ENCODE results near the gene LAMA2.

Gene LAMA2

DNA sequence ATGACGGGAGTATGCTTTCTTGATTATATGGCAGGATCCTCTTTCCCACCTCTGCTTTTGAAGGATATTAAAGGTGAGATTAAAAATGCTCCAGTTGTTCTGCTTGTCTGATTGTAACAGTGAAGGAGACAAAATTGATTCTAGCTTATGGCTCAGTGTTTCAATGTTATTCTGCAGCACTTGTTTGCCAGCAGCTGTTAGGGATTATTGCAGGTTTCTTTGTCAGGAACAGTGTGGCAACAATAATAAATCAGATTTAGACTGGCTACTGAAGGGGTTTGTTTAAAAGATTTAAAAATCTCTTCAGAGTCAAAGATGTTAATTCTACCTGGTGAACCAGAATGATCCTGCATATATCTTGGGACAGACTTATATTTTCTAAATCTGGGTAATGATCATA is 126.9 kb downstream of the LAMA2 start:
- DNase-seq (ENCODE audit: low read depth, low spot score): no peak
- in situ Hi-C loops (cut with HindIII; ENCODE audit: low sequenced_read_pairs): no loop called here
- TF ChIP-seq, protein P1, sequence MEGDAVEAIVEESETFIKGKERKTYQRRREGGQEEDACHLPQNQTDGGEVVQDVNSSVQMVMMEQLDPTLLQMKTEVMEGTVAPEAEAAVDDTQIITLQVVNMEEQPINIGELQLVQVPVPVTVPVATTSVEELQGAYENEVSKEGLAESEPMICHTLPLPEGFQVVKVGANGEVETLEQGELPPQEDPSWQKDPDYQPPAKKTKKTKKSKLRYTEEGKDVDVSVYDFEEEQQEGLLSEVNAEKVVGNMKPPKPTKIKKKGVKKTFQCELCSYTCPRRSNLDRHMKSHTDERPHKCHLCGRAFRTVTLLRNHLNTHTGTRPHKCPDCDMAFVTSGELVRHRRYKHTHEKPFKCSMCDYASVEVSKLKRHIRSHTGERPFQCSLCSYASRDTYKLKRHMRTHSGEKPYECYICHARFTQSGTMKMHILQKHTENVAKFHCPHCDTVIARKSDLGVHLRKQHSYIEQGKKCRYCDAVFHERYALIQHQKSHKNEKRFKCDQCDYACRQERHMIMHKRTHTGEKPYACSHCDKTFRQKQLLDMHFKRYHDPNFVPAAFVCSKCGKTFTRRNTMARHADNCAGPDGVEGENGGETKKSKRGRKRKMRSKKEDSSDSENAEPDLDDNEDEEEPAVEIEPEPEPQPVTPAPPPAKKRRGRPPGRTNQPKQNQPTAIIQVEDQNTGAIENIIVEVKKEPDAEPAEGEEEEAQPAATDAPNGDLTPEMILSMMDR (IDR thresholded peaks at IDR 0.05; ENCODE audit: low read depth, low read length): no peak
- no peak overlapping the region for H3K4me3 ChIP-seq (ENCODE audit: low read depth, low read length)

DNA sequence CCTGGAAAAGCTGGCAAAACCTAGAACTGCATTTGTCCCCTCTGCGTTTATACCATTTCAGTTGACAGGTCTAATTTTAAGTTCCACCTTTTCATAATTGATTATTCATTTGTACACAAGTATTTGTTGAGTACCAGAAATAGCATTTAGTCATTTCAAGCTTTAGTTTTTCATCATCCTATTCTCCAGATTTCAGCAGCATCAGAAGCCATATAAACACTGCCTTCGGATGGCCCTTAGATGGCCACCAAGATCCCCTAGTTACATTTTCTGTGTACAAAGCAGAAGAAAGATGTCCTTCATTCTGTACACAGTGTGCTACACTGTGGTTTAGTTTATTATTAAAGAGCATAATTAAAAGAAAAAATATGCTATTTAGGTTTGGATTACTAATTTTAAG is 131.4 kb downstream of the LAMA2 start:
- in situ Hi-C loops (cut with HindIII; ENCODE audit: low sequenced_read_pairs): no loop called here
- TF ChIP-seq, protein P1 (IDR thresholded peaks at IDR 0.05; ENCODE audit: low read depth, low read length): no peak
- H3K4me3 ChIP-seq (ENCODE audit: low read depth, low read length): no peak overlapping the region
- no peak for DNase-seq (ENCODE audit: low read depth, low spot score)

DNA sequence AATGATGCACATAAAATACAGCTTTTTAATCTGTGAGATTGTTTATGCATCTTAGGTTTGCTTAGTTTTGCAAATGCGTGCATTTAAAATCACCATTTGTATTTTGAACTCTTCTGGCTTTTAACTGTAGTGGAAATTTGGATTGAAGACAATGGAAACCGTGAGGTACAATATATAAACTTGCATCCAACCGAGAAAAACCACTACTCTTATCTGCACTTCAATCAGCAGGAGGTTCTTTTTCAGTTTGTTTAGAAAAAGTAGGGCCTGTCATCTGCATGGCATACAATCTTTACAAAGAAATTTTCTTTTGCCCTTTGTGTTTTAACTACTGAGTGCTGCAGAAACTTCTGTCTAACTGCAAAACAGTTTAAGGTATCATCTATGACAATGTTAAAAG is 132.8 kb downstream of the LAMA2 start:
- peak; percentile 29 for DNase-seq (ENCODE audit: low read depth, low spot score)
- no peak overlapping the region for H3K4me3 ChIP-seq (ENCODE audit: low read depth, low read length)
- in situ Hi-C loops (cut with HindIII; ENCODE audit: low sequenced_read_pairs): no loop called here
- TF ChIP-seq, protein P1 (IDR thresholded peaks at IDR 0.05; ENCODE audit: low read depth, low read length): no peak

DNA sequence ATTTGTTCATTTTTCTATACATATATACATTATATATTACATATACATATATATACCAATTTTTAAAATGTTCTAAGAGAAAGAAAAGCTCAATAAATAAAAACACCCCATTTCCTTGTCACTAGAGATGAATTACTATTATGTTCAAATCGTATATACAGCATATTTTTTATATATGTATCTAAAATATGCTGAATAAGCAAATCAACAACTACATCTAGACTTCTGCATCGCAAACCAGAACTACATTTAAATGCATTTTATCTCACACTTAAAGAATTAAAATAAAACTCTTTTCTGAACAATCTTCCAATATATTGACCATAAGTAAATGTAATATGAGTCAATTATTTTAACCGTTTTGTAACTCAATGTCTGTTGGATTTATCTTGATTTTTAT is 133.9 kb downstream of the LAMA2 start:
- in situ Hi-C loops (cut with HindIII; ENCODE audit: low sequenced_read_pairs): no loop called here
- no peak overlapping the region for H3K4me3 ChIP-seq (ENCODE audit: low read depth, low read length)
- TF ChIP-seq, protein P1 (IDR thresholded peaks at IDR 0.05; ENCODE audit: low read depth, low read length): no peak
- DNase-seq (ENCODE audit: low read depth, low spot score): no peak

DNA sequence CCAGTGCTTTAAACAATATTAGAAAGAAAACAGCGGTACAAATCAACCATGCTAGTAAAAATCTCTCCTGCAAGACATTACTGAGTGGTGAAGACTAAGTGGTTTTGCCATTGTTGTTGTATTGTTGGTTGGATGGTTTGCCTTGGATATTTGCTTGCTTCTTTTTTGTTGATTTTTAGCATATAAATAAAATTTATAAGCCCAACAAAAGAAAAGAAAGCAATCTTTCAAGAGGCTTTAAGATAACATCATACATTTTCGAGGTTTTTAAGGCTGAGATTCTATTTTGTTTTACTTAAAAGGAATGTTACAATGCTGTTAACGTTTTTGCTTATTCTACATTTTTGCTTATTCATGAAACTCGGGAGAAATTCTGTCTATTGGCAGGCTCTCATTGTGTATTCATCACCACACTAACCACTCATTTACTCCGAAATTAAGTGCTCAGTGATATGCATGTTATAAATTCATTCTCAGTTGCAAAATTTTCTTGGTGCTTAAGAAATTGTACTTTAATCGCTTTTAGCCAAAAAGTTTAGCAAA is 139.1 kb downstream of the LAMA2 start:
- TF ChIP-seq, protein P1 (IDR thresholded peaks at IDR 0.05; ENCODE audit: low read depth, low read length): no peak
- in situ Hi-C loops (cut with HindIII; ENCODE audit: low sequenced_read_pairs): no loop called here
- DNase-seq (ENCODE audit: low read depth, low spot score): no peak
- no peak overlapping the region for H3K4me3 ChIP-seq (ENCODE audit: low read depth, low read length)

DNA sequence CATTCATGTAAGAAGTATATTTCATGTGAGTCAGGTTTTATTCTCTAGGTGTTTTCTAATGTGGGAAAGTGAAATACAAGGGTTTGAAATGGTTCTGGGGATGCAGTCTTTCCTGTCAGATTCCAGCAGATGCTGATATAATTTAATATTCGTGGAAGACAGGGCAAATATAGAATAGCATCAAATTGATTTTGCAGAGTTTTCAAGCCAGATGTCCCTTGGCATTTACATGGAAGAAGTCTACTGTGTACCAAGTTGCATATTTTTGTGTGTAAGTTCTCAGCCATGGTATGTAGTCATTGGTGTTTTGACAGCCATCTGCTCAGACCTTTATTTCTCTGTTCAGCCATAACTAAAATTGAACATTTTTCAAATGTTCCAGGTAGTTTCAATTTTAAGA is 143.7 kb downstream of the LAMA2 start:
- in situ Hi-C loops (cut with HindIII; ENCODE audit: low sequenced_read_pairs): no loop called here
- DNase-seq (ENCODE audit: low read depth, low spot score): no peak
- TF ChIP-seq, protein P1 (IDR thresholded peaks at IDR 0.05; ENCODE audit: low read depth, low read length): no peak
- H3K4me3 ChIP-seq (ENCODE audit: low read depth, low read length): no peak overlapping the region

GRCh38 chr6:129029778-129030177 is 146.8 kb downstream of the LAMA2 start:
- DNase-seq (ENCODE audit: low read depth, low spot score): peak; percentile 10
- in situ Hi-C loops (cut with HindIII; ENCODE audit: low sequenced_read_pairs): no loop called here
- TF ChIP-seq, protein P1 (IDR thresholded peaks at IDR 0.05; ENCODE audit: low read depth, low read length): no peak
- no peak overlapping the region for H3K4me3 ChIP-seq (ENCODE audit: low read depth, low read length)
